Measurements from ENCODE around the gene SLC6A16. TPM values are rescaled to one million over a fixed set of nuclear protein-coding genes. Genes with fewer than 3 reads are reported as not detected.

Gene SLC6A16
- total and polyA plus RNA-seq, 2 of the 8 experiments (the other 6 are each of a cell fraction or from before 2014, with no cell fraction given), result 1.1 to 1.5 TPM

GRCh38 chr19:49249933-49250332, 75.1 kb downstream of the SLC6A16 start (continued):
- TF ChIP-seq CHD7 (IDR thresholded peaks at IDR 0.05; ENCODE audit: insufficient replicate concordance, low read length) (no peak), GTF2F1 (IDR thresholded peaks at IDR 0.05; ENCODE audit: borderline replicate concordance, low read depth, low read length) (no peak), BACH1 (IDR thresholded peaks at IDR 0.05; ENCODE audit: low read length) (no peak), SP4 (IDR thresholded peaks at IDR 0.05; ENCODE audit: low read length) (no peak), CHD1 (IDR thresholded peaks at IDR 0.05; ENCODE audit: low read depth, low read length) (no peak), KDM5A (IDR thresholded peaks at IDR 0.05; ENCODE audit: low read length) (no peak)

Data from H1 (cell line).